GM12875 (cell line): ENCODE results near the gene CCDC106.

Source experiments
- H3K4me3 ChIP-seq: one replicate; pipeline ENCODE4 v1.5.1; 2011; ENCODE audit warnings: low read depth, low read length, control low read depth
- CTCF ChIP-seq: IDR thresholded peaks from 2 replicates; pipeline ENCODE4 v1.5.1; 2011; ENCODE audit warnings: low read depth, mild to moderate bottlenecking, control low read depth, inconsistent platforms, low read length, moderate library complexity, borderline replicate concordance; ENCODE audit not compliant: insufficient read depth

Gene CCDC106

GRCh38 chr19:55678121-55678671 is 30.2 kb downstream of the CCDC106 start:
- TF ChIP-seq CTCF: peak; percentile 70
- peak overlapping the region; percentile 94 for H3K4me3 ChIP-seq

GRCh38 chr19:55679343-55680257 is 31.6 kb downstream of the CCDC106 start:
- no peak overlapping the region for H3K4me3 ChIP-seq
- TF ChIP-seq CTCF: no peak

GRCh38 chr19:55680339-55681130 is 32.5 kb downstream of the CCDC106 start:
- no peak for TF ChIP-seq CTCF
- no peak overlapping the region for H3K4me3 ChIP-seq

GRCh38 chr19:55681131-55682092 is 33.4 kb downstream of the CCDC106 start:
- no peak overlapping the region for H3K4me3 ChIP-seq
- TF ChIP-seq CTCF: no peak

- no peak for TF ChIP-seq CTCF
- no peak overlapping the region for H3K4me3 ChIP-seq
These were observed 35.6 kb downstream of the CCDC106 start for GRCh38 chr19:55683449-55684261.
